ENCODE measurements around the gene BTBD19. TPM values are rescaled to one million over a fixed set of nuclear protein-coding genes. Genes with fewer than 3 reads are reported as not detected.

BTBD19 gene
- total RNA-seq, 1 donor from 2014 or later: 1.4 TPM

GRCh38 chr1:44855742-44856141, 47.4 kb downstream of the BTBD19 start:
- Histone ChIP-seq H3K9ac (no peak overlapping the region), H3F3A (ENCODE audit: low read depth) (no peaks in the 10 kb centered on the region), H3K27ac (no peak overlapping the region), H2AFZ (replicated peaks) (no peak overlapping the region), H4K20me1 (ENCODE audit: low read depth) (no peaks in the 10 kb centered on the region), H3K27me3 (no peaks in the 10 kb centered on the region), H3K36me3 (no peaks in the 10 kb centered on the region), H3K79me2 (ENCODE audit: low read depth) (no peaks in the 10 kb centered on the region), H3K4me1 (no peaks in the 10 kb centered on the region), H3K4me2 (no peak overlapping the region), H3K9me3 (ENCODE audit: low read depth) (no peaks in the 10 kb centered on the region), H3K4me3 (no peak overlapping the region)
- H3K9me3 Mint-ChIP-seq: no peaks in the 10 kb centered on the region
- H3K4me3 Mint-ChIP-seq: no peak overlapping the region
- H3K36me3 Mint-ChIP-seq: peaks cover 26% of the 10 kb centered on the region
- no peak for DNase-seq (ENCODE audit: low spot score)
- no peaks in the 10 kb centered on the region for H3K4me1 Mint-ChIP-seq
- H3K27me3 Mint-ChIP-seq (ENCODE audit: insufficient read depth, low read depth): no peaks in the 10 kb centered on the region
- no peak for TF ChIP-seq EZH2 (IDR thresholded peaks at IDR 0.05)
- no peak overlapping the region for H3K27ac Mint-ChIP-seq

GRCh38 chr1:44857446-44857845, 49.1 kb downstream of the BTBD19 start:
- no peaks in the 10 kb centered on the region for H3F3A ChIP-seq (ENCODE audit: low read depth)
- no peak for DNase-seq (ENCODE audit: low spot score)
- Mint-ChIP-seq H3K27me3 (ENCODE audit: insufficient read depth, low read depth) (no peaks in the 10 kb centered on the region), H3K27ac (no peak overlapping the region), H3K9me3 (no peaks in the 10 kb centered on the region), H3K4me1 (no peaks in the 10 kb centered on the region), H3K36me3 (peaks cover 22% of the 10 kb centered on the region), H3K4me3 (no peak overlapping the region)
- no peak overlapping the region for H3K4me2 ChIP-seq
- no peaks in the 10 kb centered on the region for H3K9me3 ChIP-seq (ENCODE audit: low read depth)
- no peaks in the 10 kb centered on the region for H3K4me1 ChIP-seq
- no peak overlapping the region for H2AFZ ChIP-seq (replicated peaks)
- H3K27me3 ChIP-seq: no peaks in the 10 kb centered on the region
- TF ChIP-seq EZH2phosphoT487 (IDR thresholded peaks at IDR 0.05): no peak
- TF ChIP-seq CTCF (IDR thresholded peaks at IDR 0.05): no peak
- TF ChIP-seq EZH2 (IDR thresholded peaks at IDR 0.05): no peak
- H3K79me2 ChIP-seq (ENCODE audit: low read depth): no peaks in the 10 kb centered on the region
- no peak overlapping the region for H3K9ac ChIP-seq
- H3K4me3 ChIP-seq: no peak overlapping the region
- H3K36me3 ChIP-seq: no peaks in the 10 kb centered on the region
- H3K27ac ChIP-seq: no peak overlapping the region
- H4K20me1 ChIP-seq (ENCODE audit: low read depth): no peaks in the 10 kb centered on the region

GRCh38 chr1:44860331-44860730, 52.0 kb downstream of the BTBD19 start:
- Histone ChIP-seq H3K27me3 (no peaks in the 10 kb centered on the region), H3K36me3 (no peaks in the 10 kb centered on the region), H3K27ac (no peak overlapping the region), H3K9me3 (ENCODE audit: low read depth) (no peaks in the 10 kb centered on the region), H2AFZ (replicated peaks) (no peak overlapping the region), H3K4me1 (no peaks in the 10 kb centered on the region), H3K79me2 (ENCODE audit: low read depth) (no peaks in the 10 kb centered on the region), H3K9ac (no peak overlapping the region), H4K20me1 (ENCODE audit: low read depth) (no peaks in the 10 kb centered on the region), H3K4me2 (no peak overlapping the region), H3F3A (ENCODE audit: low read depth) (no peaks in the 10 kb centered on the region), H3K4me3 (no peak overlapping the region)
- Mint-ChIP-seq H3K4me1 (no peaks in the 10 kb centered on the region), H3K27me3 (ENCODE audit: insufficient read depth, low read depth) (no peaks in the 10 kb centered on the region), H3K4me3 (no peak overlapping the region), H3K36me3 (peaks cover 17% of the 10 kb centered on the region), H3K9me3 (no peaks in the 10 kb centered on the region), H3K27ac (no peak overlapping the region)
- DNase-seq (ENCODE audit: low spot score): no peak
- TF ChIP-seq EZH2phosphoT487 (IDR thresholded peaks at IDR 0.05) (no peak), CTCF (IDR thresholded peaks at IDR 0.05) (no peak), EZH2 (IDR thresholded peaks at IDR 0.05) (no peak)

- Mint-ChIP-seq H3K4me1 (no peaks in the 10 kb centered on the region), H3K27ac (no peak overlapping the region), H3K4me3 (no peak overlapping the region), H3K36me3 (peaks cover 13% of the 10 kb centered on the region), H3K9me3 (no peaks in the 10 kb centered on the region), H3K27me3 (ENCODE audit: insufficient read depth, low read depth) (no peaks in the 10 kb centered on the region)
- Histone ChIP-seq H3K27me3 (no peaks in the 10 kb centered on the region), H3K36me3 (no peaks in the 10 kb centered on the region), H3K4me2 (no peak overlapping the region), H2AFZ (replicated peaks) (no peak overlapping the region), H3K9ac (no peak overlapping the region), H3K4me3 (no peak overlapping the region), H3F3A (ENCODE audit: low read depth) (no peaks in the 10 kb centered on the region), H3K9me3 (ENCODE audit: low read depth) (no peaks in the 10 kb centered on the region), H3K27ac (no peak overlapping the region), H3K4me1 (no peaks in the 10 kb centered on the region), H4K20me1 (ENCODE audit: low read depth) (no peaks in the 10 kb centered on the region), H3K79me2 (ENCODE audit: low read depth) (no peaks in the 10 kb centered on the region)
- TF ChIP-seq EZH2 (IDR thresholded peaks at IDR 0.05) (no peak), CTCF (IDR thresholded peaks at IDR 0.05) (no peak), EZH2phosphoT487 (IDR thresholded peaks at IDR 0.05) (no peak)
- no peak for DNase-seq (ENCODE audit: low spot score)
Measured at GRCh38 chr1:44860891-44861425, 52.6 kb downstream of the BTBD19 start.

All from neural progenitor cell (in vitro differentiated cells).